Endothelial cell of umbilical vein (primary cell): ENCODE results near the gene SBK1.
"Not testable (repeated sequence)": the region's sequence is repeated elsewhere in the genome, so short reads cannot be mapped to it uniquely, and the experiment has no call there.

ENCODE experiments used
- JUN ChIP-seq: IDR thresholded peaks from 2 replicates; pipeline ENCODE4 v1.6.1; 2011; ENCODE audit warnings: borderline replicate concordance, low read depth; ENCODE audit not compliant: insufficient read length, insufficient read depth
- POLR2A ChIP-seq: IDR thresholded peaks from 2 replicates; pipeline ENCODE4 v1.6.1; 2012; ENCODE audit warnings: low read depth, mild to moderate bottlenecking, control low read depth, low read length
- POLR2AphosphoS5 ChIP-seq: IDR thresholded peaks from 2 replicates; pipeline ENCODE4 v1.6.1; 2012; ENCODE audit warnings: low read depth, mild to moderate bottlenecking, control low read depth, low read length, moderate library complexity; ENCODE audit not compliant: insufficient read depth
- TF ChIP-seq, protein P1 (sequence below), 2 donors: IDR thresholded peaks; 1 replicate in 1 of 2; 2 replicates in 1 of 2; pipeline ENCODE4 v1.5.1; 2011; ENCODE audit warnings: low read length in 2 of 2, mild to moderate bottlenecking in 2 of 2, moderate library complexity in 2 of 2, control low read depth in 1 of 2, inconsistent platforms in 1 of 2, low read depth in 1 of 2; ENCODE audit not compliant: insufficient read depth in 1 of 2; ENCODE audit errors: extremely low read depth in 1 of 2

DNA sequence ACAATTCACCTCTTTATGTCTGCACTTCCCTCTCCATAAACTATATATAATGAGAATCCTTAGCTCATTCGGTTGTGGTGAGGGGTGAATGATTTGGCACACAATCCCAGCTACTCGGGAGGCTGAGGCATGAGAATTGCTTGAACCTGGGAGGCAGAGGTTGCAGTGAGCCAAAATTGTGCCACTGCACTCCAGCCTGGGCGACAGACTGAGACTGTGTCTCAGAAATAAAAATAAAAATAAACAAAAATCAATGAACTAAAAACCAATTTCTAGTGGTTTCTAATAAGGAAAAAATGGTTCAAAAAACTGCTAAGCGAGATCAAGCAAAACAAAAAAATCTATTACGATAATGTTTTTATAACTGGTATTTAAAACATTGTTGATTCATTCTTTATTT, 71.1 kb downstream of the SBK1 start, which contains the start of gene NPIPB6:
- TF ChIP-seq, protein P1, sequence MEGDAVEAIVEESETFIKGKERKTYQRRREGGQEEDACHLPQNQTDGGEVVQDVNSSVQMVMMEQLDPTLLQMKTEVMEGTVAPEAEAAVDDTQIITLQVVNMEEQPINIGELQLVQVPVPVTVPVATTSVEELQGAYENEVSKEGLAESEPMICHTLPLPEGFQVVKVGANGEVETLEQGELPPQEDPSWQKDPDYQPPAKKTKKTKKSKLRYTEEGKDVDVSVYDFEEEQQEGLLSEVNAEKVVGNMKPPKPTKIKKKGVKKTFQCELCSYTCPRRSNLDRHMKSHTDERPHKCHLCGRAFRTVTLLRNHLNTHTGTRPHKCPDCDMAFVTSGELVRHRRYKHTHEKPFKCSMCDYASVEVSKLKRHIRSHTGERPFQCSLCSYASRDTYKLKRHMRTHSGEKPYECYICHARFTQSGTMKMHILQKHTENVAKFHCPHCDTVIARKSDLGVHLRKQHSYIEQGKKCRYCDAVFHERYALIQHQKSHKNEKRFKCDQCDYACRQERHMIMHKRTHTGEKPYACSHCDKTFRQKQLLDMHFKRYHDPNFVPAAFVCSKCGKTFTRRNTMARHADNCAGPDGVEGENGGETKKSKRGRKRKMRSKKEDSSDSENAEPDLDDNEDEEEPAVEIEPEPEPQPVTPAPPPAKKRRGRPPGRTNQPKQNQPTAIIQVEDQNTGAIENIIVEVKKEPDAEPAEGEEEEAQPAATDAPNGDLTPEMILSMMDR (IDR thresholded peaks at IDR 0.05; ENCODE audit: extremely low read depth in 1 of 2, insufficient read depth in 1 of 2, low read depth in 1 of 2, low read length in 2 of 2): not testable (repeated sequence)
- not testable (repeated sequence) for TF ChIP-seq POLR2AphosphoS5, JUN, POLR2A
